Fibroblast of mammary gland (primary cell): ENCODE measurements around the gene ABCG1.
"Not testable (repeated sequence)": the region's sequence is repeated elsewhere in the genome, so short reads cannot be mapped to it uniquely, and the experiment has no call there.

Experiments
- DNase-seq: peaks from one replicate; pipeline ENCODE4 v3.0.0-alpha.2; 2010; ENCODE audit warnings: low read depth
- H3K4me3 ChIP-seq: 2 replicates; pipeline ENCODE4 v1.5.1; 2011; ENCODE audit warnings: low read depth, mild to moderate bottlenecking, low read length, moderate library complexity; ENCODE audit not compliant: control insufficient read depth
- TF ChIP-seq, protein P1 (sequence below): conservative IDR thresholded peaks from 2 replicates; pipeline ENCODE4 v1.5.1; 2011; ENCODE audit warnings: low read depth, low read length, inconsistent platforms; ENCODE audit not compliant: control insufficient read depth, insufficient read depth

Gene ABCG1

DNA sequence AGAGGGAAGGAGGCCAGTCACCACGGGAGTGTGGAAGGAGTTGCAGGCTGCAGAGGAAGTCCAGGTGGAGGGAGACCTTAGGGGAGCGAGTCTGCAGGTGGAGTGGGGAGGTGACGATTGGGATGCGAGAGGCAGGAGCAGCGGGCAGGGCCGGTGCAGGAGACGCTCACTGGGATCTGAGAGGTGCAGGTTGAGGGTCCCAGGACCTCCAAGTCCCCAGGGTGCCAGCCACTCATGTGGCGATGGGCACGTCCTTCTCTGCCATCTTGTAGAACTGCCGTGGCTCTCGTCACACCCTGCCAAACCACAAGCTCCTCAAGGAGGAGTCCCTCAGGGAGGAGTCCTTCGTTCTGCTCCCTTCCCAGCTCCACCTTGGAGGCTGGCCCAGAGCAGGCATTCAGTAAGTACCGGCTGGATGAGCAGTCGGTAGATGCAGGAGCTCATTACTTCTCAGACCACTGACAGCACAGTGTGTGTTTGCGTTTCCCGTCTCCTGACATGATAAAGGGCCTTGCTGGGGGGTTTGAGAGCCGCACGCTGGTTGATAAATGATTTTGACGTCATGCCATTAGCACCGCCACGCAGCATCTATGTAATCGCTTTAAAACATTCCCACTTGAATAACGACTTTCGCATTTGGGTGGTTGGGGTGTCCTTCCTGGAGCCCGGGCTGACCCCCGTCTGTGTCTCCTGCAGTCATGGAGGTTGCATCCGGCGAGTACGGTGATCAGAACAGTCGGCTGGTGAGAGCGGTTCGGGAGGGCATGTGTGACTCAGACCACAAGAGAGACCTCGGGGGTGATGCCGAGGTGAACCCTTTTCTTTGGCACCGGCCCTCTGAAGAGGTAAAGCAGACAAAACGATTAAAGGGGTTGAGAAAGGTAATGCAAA, 68.5 kb downstream of the ABCG1 start:
- TF ChIP-seq, protein P1, sequence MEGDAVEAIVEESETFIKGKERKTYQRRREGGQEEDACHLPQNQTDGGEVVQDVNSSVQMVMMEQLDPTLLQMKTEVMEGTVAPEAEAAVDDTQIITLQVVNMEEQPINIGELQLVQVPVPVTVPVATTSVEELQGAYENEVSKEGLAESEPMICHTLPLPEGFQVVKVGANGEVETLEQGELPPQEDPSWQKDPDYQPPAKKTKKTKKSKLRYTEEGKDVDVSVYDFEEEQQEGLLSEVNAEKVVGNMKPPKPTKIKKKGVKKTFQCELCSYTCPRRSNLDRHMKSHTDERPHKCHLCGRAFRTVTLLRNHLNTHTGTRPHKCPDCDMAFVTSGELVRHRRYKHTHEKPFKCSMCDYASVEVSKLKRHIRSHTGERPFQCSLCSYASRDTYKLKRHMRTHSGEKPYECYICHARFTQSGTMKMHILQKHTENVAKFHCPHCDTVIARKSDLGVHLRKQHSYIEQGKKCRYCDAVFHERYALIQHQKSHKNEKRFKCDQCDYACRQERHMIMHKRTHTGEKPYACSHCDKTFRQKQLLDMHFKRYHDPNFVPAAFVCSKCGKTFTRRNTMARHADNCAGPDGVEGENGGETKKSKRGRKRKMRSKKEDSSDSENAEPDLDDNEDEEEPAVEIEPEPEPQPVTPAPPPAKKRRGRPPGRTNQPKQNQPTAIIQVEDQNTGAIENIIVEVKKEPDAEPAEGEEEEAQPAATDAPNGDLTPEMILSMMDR = no peak
- no peak for DNase-seq
- H3K4me3 ChIP-seq = no peak overlapping the region

DNA sequence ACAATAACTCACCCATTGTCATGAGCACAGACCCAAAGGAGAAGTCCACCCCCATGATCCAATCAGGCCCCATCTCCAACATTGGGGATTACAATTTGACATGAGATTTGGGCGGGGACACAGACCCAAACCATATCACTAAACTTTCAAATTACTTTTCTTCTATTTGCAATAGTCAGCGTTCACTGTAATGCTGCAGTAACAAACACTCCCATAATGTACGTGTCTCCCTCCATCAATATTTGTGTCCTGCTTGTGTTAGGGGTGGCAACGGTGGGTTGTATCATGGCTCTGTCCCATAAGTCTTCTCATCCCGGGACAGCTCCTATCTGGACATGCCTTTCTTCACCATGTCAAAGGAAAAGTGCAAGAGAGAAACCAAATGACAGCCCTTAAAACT, 70.0 kb downstream of the ABCG1 start:
- TF ChIP-seq, protein P1 = no peak
- no peak for DNase-seq
- no peak overlapping the region for H3K4me3 ChIP-seq

DNA sequence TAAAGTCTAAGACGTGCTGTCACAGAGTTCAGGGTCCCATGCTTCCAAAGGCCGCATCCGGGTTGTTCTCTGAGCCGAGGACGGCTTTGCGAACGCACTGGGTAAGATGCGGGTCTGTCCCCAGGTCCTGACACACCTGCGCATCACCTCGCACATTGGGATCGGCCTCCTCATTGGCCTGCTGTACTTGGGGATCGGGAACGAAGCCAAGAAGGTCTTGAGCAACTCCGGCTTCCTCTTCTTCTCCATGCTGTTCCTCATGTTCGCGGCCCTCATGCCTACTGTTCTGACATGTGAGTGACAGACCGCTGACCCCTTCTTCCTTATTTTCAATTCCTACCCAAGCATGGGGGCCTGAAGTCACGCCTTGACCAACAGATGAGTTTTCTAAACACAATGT, 71.0 kb downstream of the ABCG1 start:
- no peak overlapping the region for H3K4me3 ChIP-seq
- no peak for DNase-seq
- TF ChIP-seq, protein P1 = no peak

DNA sequence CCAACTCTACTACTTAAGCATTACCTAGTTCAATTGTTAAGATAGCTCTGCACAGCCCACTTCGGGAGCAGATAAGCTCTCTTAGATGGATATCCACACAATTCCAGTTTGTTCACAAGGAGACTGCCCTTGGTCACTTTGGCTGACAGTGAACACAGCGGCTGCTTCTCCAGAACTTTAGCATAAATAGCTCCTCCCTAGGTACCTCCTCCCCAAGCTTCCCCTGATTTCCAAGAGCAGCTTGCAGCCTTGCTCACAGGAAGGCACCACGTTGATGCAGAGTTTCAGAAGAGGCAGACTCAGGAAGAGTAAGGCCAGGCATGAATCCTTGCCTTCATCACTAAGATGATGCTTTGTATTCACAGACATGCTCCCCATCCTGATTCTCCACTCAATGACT, 71.6 kb downstream of the ABCG1 start:
- H3K4me3 ChIP-seq = no peak overlapping the region
- TF ChIP-seq, protein P1 = no peak
- DNase-seq = no peak

DNA sequence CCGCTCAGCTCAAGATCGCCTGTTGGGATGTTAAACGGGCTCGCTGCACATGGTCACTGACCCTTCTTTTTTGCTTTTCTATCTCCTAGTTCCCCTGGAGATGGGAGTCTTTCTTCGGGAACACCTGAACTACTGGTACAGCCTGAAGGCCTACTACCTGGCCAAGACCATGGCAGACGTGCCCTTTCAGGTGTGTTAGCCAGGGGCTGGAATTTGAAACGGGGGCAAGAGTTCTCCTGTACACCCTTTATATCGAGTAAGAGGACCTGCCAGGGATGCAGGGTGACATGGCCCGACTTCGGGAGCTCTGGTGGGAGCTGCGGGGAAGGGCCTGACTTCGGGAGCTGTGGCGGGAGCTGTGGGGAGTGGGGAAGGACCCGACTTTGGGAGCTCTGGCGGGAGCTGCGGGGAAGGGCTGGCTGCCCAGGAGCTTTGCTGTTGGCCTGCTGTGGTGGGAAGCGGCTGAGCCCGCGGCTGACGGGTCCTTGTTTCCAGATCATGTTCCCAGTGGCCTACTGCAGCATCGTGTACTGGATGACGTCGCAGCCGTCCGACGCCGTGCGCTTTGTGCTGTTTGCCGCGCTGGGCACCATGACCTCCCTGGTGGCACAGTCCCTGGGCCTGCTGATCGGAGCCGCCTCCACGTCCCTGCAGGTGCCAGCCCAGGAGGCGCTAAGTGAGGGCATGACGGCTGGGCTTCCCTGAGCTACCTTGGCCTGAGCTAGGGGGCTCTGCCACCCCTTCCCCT, 72.2 kb downstream of the ABCG1 start:
- TF ChIP-seq, protein P1 = no peak
- no peak for DNase-seq
- no peak overlapping the region for H3K4me3 ChIP-seq

DNA sequence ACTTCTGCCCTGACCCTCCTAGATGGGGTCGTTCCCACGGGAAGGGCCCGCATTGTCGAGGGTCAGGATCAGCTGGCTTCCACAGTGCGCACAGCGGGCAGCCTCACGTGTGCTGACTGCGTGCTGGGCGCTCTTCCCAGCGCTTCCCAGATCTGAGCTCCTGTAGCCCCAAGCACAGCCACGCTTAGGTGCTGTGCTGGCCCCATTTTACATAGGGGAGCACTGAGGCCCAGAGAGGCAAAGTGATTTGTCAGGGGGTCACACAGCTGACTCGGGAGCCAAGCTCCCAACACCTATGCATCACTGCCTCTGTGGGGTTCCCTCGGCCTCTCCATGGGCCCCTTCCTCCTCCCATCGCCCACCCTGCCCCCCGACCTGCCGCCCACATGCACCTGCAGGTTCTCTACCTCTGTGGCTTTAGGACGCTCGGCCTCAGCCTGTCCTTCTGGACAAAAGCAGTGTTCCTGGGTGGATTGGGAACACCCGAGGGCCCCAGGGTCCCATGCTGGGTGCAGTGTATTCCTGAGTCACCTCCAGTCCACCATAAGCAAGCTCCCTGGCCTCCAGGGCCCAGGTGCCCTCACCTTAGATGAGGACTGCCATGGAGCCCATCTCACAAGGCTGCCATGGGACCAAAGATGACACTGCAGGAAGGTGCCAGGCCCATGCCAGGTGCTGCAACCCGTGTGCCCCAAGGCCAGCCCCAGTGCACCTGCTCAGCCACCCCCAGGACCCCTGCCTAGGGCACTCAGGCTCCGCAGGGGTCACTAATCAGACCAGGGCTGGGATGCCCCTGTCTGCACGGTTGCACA, 73.0 kb downstream of the ABCG1 start:
- TF ChIP-seq, protein P1 = no peak
- no peak overlapping the region for H3K4me3 ChIP-seq
- no peak for DNase-seq

DNA sequence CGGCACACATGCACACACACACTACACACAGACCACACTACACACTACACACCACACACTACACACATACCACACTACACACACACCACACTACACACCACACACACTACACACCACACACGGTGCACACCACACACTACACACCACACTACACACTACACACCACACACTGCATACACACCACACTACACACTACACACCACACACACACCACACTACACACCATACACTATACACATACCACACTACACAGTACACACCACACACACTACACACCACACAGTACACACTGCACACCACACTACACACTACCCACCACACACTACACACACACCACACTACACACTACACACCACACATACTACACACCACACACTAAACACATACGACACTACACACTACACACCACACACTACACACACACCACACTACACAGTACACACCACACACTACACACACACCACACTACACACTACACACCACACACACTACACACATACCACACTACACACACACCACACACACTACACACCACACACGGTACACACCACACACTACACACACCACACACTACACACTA, 73.7 kb downstream of the ABCG1 start:
- DNase-seq, H3K4me3 ChIP-seq: not testable (repeated sequence)
